Activated naive CD4-positive, alpha-beta T cell treated with Interleukin-2 at 50 U/mL for 16 hours (primary cell): ENCODE measurements around the gene HCRTR2.
"Not testable (repeated sequence)": the region's sequence is repeated elsewhere in the genome, so short reads cannot be mapped to it uniquely, and the experiment has no call there.

Experiments used
- DNase-seq: peaks from one replicate; pipeline ENCODE4 v3.0.0-alpha.2; 2020

The HCRTR2 gene

GRCh38 chr6:55174211-55175026 lies at the start of gene HCRTR2:
Gene HCRTR2 (plus strand): TSS chr6:55174515. CDS start chr6:55174588, 73 bp downstream.
- no peak for DNase-seq

GRCh38 chr6:55130806-55131324 lies 43.5 kb upstream of the HCRTR2 start:
- no peak for DNase-seq

GRCh38 chr6:55131616-55132015 lies 42.7 kb upstream of the HCRTR2 start:
- no peak for DNase-seq

- DNase-seq: no peak
These were observed 37.4 kb upstream of the HCRTR2 start for GRCh38 chr6:55136916-55137315.

GRCh38 chr6:55137929-55138693 lies 36.2 kb upstream of the HCRTR2 start:
- no peak for DNase-seq

GRCh38 chr6:55141611-55142010 lies 32.7 kb upstream of the HCRTR2 start:
- no peak for DNase-seq

GRCh38 chr6:55142610-55143009 lies 31.7 kb upstream of the HCRTR2 start:
- DNase-seq: no peak

- no peak for DNase-seq
These were observed 21.0 kb upstream of the HCRTR2 start for GRCh38 chr6:55153284-55153683.

- DNase-seq: not testable (repeated sequence)
These were observed 15.5 kb upstream of the HCRTR2 start for GRCh38 chr6:55158784-55159183.

GRCh38 chr6:55167860-55168259 lies 6.5 kb upstream of the HCRTR2 start:
- DNase-seq: no peak

GRCh38 chr6:55175078-55176049 lies 1.0 kb downstream of the HCRTR2 start:
- no peak for DNase-seq

GRCh38 chr6:55176958-55177357 lies 2.6 kb downstream of the HCRTR2 start:
- DNase-seq: no peak

GRCh38 chr6:55180258-55180657 lies 5.9 kb downstream of the HCRTR2 start:
- DNase-seq: no peak

- no peak for DNase-seq
These were observed 7.8 kb downstream of the HCRTR2 start for GRCh38 chr6:55182016-55182650.

- no peak for DNase-seq
These were observed 10.6 kb downstream of the HCRTR2 start for GRCh38 chr6:55184782-55185530.

GRCh38 chr6:55198715-55199114 lies 24.4 kb downstream of the HCRTR2 start:
- DNase-seq: no peak

GRCh38 chr6:55199239-55199638 lies 24.9 kb downstream of the HCRTR2 start:
- DNase-seq: no peak

- DNase-seq: no peak
These were observed 34.5 kb downstream of the HCRTR2 start for GRCh38 chr6:55208478-55209458.

- no peak for DNase-seq
These were observed 36.6 kb downstream of the HCRTR2 start for GRCh38 chr6:55210952-55211351.

- no peak for DNase-seq
These were observed 37.8 kb downstream of the HCRTR2 start for GRCh38 chr6:55212156-55212555.
